SKM-1 (cell line): ENCODE measurements around the gene AP1B1.

ENCODE experiments used
- DNase-seq: peaks from one replicate; lab custom pipeline; 2025; ENCODE audit not compliant: unreplicated experiment; lab: John Stamatoyannopoulos, UW

The AP1B1 gene

DNA sequence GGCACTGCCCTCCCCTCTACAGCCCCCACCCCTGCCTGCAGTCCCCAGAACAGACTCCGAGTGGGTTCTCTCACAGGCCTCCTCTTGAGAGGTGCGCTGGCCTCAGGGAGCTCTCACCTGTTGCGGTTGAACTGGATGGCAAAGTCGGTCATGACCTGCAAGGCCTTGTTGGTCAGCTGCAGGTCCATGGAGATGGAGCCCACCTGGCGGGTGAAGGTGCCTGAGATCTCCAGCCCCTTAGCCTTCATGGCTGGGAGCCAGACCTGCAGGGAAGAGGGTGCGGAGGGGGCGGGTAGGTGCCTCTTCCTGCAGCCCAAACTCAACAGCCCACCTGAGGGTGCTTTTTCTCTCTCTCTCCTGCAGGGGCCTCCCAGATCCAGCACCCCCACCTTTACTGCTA, 54.2 kb downstream of the AP1B1 start:
- DNase-seq = no peak

DNA sequence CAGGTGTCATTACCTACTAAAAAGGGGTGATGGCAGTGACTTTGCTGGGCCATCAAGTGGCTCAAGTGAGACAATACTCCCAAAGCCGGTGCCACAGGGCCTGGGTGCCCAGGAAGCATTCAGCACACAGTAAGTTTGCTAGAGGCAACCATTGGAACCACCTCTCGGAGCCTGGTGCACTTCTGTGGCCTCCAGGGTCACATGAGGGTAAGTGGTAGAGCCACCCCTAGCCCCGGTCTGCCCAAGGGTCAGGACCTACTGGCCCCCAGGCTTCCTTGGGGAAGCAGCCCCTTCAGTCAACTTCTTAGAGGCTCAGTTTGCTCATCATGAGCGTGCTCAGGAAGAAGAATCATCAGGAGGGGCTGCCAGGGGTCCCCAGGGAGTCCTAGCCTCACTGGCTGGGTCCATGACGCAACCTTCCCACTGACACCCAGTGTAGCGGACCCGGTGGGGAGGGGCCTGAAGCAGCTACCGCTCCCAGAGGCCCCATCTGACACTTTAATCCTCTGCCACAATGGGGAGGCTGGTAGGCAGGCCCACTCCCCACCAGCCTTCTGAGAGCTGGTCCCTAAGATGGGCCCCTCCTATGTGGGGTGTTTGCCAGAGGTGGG, 55.4 kb downstream of the AP1B1 start:
- no peak for DNase-seq

DNA sequence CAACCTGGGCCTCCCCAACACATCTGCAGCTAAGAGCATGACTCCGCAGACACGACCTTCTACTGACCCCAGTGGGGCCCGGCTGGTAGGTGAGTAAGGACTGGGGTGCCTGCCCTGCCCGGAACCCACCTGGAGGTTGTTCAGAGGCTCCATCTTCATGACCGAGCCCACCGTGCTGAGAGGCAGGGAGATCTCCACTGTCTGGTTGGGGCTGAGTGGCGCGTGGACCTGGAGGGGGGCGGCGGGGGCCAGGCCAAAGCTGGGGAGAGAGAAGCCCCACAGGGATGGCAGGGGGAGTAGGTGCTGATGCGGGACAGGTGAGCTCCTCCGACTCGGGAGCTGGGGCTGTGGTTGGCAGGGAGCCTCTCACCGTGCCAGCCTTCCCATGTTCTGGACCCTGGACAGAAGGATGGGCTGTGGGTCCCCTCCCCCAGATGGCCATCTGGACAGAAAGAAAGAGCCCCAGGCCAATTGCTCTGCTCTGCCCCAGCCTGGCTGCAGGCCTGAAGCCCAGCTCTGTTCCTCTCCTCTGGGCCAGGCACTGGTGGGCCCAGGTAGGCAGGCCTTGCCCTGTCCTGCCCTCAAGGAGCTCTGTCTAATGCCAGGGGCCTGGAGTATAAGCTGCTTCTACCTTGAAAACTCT, 56.6 kb downstream of the AP1B1 start:
- no peak for DNase-seq

DNA sequence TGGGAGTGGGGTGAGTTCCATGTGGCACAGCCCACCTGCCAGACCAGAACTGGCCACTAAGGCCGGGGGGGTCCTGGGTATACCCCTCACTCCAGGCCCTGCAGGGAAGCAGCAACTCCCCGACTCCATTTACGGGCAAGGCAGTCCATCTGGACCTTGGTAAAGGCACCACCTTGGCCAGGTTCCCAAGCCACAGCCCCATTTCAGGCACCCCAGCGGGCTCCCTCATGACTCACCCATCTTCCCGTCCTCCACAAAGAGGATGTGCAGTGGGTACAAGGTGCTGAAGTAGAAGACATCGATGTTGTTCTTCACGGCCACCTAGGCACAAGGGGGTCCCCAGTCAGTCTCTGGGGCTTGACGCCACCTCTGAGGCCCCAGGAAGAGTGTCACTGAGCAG, 57.2 kb downstream of the AP1B1 start:
- DNase-seq = no peak

DNA sequence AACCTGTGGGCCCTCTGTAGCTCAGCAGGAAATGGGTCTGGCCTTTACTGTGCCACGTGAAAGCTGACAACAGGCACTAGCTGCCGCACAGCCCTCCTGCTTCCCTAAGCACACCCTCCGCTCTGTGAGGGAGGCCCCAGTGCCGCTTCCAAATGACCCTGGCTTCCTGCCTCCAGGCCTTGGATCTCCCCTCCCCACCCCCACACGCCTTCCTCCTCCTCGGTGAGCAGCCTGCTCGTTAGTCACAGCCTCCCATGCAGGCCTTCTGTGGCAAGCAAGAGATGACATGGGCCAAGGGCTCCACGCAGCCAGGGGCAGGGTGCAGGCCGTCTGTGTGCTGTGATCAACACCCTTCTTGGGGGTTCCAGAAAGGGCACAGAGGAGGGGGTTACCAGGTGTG, 57.6 kb downstream of the AP1B1 start:
- peak; percentile 100 for DNase-seq

DNA sequence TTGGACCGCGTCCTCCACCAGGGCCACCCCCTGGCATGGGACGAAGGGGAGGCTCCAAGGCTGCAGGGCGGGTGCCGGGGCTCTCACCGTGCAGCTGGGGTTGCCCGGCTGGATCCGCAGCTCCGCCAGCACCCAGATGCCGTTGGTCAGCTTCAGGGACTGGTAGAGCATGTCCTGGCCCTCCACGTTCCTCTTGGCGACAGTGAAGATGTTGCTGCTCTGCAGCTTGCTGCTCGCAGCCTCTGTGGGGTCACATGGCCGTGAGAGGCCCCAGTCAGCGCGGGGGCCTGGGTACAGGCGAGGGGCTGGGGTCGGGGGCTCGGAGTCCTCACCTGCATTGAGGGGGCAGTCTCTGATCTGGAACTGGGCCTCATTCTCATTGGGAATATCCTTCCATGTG, 58.1 kb downstream of the AP1B1 start:
- DNase-seq = no peak

DNA sequence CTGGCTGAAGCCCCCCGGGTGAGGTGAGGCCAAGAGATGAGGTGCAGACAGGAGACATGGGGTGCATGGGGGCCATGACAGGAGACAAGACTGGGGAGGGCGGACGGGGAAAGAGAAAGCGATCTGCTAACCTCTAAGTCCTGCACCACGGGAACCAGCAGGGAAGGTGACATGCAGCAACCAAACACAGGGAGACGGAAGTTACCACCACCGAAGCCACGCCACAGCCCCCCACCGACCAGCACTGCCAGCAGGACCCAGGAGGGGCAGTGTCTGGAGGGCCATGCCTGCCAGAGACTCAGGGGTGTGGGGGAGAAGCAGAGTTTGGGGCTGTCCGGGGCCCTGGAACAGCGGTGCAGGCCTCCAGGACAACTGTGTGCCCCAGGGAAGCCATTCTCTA, 58.8 kb downstream of the AP1B1 start:
- DNase-seq = no peak

DNA sequence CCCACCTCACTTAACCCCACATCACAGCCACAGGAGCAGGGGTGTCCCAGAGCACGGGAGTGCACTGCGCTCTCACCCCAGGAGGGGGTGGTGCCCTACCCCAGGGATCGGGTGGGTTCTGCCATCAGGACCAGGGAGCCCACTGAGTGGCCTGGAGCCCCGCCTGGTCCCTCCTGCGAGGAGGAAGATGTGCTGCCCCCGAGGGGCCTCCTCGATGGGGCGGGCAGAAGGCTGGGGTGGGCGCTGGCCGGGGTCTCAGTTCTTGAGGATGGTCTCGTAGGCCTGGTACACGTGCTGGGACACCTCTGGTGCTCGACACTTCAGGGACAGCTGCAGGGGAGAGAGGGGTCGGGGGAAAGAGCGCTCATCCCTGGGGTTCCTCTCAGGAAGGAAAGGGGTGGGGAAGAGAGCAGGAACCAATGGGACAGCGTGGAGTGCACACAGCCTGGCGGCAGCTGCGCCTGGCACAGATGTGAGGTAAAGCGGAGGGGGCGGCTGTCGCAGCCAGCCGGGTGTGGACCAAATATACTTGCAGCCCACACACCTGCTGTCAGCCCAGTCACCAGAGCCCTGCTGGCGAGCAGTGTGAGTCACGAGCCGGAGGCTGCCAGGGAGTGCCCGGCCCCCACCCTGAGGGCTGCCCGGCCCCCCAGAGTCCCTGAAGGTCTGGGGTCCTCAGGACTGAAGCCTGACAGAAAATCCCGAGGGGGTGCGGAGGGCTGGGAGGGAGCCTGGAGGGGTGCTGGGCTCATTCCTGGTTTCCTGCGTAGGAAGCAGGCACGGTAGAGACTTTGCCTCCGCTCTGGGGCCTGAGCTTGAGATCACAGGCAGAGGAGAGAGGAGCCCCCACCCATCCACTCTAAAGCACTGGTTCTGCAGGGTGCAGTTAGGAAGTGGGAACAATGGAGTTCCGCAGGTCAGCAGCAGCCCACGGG, 59.5 kb downstream of the AP1B1 start:
- no peak for DNase-seq

DNA sequence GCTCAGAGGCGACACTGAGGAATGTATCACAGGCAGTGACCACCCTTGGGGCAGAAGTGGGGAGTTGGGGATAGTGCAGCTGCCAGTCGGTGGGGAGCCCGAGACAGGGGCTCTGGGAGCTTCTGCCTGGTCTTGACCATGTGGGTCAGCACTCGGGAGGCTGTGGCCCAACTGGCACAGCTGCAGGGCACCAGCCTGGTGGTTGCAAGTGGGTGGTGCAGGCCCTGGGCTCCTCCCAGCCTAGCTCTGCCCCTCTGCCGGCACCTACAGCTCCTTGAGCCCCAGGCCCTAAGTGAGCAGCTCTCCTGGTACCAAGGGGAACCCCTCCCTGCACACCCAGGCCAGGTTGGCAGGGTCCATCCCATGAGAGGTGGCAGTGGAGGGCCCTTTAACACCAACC, 60.3 kb downstream of the AP1B1 start:
- no peak for DNase-seq

DNA sequence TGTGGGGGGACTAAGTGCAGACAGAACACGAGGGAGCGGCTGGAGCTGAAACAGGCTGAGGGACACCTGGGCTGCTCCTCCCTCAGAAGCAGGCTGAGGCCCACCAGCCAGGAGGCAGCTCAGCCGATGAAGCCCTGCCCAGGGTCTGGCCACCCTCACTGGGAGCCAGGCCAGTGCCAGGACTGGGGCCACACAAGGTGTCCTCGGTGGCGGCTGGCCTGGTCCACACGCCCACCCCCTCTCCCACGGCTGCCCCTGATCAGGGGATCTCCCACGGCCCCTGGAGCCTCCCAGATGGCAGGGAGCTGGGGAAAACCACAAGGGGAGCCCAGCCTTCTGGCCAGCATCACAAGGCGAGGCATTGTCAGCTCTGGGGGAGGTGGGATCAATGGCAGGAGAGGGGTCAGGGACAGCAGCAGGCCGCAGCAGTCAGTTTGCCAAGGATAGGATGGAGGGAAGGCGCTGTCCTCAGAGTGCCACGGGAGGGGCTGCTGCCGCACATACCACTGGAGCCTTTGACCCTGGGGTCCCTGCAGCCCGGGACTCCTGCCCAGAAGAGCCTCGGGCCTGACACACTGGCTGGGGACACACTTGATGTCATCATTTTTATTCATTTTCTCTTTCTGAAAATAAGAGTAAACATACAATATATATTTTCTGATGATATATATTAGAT, 61.1 kb downstream of the AP1B1 start:
- DNase-seq = no peak

DNA sequence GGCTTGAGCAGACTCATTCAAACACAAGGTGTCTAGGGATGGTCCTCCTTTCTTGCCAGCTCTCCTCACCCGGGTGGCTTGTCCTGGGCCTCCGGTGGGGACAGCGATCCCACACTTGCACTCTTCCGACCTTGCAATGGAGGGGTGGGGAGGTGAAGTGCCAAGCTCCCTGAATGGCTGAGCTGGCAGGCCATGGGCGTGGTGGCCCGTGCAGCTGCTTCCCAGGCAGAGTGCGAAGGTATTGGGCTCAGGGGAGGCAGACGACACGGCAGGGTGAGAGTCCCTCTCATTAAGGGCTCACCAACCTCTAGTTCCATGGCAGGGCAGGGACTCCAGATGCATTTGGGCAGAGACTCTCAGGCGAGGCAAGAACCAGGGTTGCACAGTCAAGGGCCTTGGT, 61.9 kb downstream of the AP1B1 start:
- no peak for DNase-seq

DNA sequence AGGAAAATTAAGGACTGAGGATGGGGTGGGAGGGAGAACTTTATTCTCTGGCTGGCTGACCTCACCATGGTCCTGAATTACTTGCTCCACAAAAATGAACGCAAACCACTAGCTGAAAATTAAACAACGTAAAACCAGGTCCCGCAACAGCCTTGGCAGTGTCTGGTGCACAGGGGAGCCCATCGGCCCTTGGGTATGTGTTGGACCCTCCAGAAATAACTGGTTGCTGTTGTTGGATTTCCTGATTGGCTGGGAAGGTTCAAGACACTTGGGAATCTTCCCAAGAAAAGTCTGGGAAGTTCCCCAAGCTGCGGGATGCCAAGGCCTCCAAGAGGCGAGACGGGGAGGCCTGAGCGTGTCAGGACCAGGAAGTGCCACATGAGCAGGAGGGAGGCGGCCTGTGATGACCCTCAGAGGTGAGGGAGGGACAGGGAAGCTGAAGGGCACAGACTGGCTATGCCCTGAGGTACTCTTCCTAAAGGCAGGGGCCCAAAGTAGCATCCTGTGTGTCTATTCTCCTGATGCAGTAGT, 62.5 kb downstream of the AP1B1 start:
- DNase-seq = no peak

DNA sequence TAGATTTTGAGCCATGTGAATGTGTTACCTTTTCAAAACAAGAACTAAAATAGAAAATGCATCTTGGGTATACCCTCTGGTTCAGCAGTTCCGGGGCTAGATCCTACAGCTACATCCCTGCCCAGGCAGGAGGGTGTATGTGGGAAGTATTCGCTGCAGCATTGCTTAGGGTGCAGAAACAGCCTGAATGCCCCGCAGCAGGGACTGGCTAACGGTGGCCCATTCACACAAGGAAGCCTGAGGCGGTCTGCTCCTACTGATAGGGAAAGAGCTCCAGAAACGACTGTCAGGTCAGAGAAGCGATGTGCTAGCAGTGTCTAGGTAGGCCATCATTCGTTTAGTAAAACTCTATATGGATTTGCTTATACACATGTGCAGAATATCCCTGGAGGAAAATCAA, 63.0 kb downstream of the AP1B1 start:
- DNase-seq = no peak

DNA sequence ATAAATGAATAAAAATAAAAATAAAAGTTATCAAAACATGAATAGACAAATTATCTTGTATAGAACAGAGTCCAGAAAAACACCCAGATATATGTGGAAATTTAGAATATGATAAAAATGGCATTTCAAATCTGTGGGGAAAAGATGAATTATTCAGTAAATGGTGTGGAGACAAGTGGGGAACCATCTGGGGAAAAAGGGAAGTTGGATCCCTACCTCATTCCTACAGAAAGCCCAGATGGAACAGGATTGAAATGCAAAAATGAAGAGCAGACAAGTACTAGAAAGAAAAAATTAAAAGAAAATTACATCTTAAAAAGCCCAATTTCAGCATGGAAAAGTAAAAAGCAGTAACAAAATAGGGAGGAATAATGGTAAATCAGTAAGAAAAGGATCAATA, 64.7 kb downstream of the AP1B1 start:
- DNase-seq = no peak

DNA sequence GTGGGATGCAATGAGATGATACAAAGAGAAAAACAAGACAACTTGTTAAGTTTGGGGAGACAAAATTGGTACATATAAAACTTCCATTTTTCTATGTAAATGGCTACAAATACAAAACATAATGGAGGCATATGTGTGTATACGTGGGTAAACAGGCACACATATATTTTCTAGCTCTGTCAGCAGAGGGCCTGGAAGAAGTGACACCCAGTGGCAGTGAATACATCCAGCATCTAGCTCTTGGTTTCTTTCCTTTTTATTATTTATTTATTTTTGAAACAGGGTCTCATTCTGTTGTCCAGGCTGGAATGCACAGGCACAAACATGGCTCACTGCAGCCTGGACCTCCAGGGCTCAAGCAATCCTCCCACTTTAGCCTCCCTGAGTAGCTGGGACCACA, 67.8 kb downstream of the AP1B1 start:
- no peak for DNase-seq

DNA sequence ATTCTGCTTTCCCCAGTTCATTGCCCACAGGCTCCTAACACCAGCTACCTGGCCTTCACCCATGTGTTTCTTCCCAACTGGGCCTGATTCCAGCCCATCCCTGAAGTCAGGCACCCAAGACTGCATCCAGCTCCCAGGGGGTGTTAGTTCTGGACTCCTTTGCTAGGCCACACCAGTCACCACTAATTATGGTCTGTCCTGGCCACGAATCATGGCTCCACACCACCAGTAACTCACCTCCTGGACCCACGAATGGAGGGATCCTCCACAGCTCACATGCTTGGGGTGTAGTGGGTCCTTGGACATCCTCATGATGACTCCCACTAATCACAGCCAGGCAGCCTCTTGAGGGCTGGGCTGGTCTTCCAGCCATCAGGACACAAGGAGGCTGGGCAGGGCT, 69.3 kb downstream of the AP1B1 start:
- DNase-seq = no peak

DNA sequence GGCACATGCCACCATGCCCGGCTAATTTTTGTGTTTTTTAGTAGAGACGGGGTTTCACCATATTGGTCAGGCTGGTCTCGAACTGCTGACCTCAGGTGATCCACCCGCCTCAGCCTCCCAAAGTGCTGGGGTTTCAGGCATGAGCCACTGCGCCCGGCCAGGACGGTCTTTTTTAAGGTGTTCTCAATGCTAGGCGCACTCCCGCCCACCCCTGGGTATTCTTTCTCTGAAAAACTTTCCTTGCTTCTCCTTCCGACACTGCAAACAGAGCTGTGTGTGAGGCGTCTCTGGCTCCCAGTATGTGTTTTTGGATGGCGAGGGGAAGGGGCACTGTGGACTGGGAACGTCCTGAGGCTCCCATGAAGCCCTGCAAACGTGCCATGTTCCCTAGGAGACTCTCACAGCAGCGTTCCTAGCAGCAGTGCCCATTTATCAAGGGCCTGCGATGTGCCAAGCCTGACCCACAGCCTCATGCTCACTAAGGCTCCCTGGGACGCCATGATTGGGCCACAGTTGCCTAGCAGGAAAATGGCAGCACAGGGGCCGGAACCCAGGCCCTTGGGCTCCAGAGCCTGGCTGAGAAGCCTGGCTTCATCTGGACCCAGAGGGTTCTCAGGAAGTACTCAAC, 70.4 kb downstream of the AP1B1 start:
- no peak for DNase-seq

DNA sequence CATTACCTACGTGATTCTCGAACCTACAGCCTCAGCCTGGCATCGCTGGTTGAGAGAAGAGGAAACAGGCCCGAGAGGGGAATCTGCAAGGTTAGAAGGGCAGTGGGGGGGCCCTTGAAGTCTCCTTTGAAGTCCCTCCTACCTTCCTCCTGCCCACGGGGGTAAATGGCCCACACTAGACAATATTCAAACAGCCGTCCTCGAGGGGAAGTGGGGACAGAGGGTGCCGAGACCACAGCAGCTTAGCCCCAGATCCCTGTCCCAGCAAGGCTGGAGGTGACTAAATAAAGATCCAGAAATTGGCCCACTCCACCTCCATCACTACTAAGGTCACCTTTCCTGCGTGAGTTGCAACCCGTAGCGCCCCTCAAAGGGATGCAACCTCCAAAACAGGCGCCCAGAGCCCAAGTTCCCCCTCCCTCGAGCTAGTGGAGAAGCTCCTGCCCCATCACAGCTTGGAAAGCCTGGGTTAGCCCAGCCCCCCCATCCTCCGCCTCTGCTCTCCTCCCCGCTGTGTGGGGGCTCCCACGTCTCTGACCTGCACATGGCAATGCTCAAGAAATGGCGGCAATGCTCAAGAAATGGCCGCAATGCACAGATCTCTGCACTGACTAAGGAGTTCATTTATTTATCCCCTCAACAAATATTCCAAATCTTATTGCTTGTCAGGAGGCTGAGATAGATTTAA, 72.1 kb downstream of the AP1B1 start:
- no peak for DNase-seq

DNA sequence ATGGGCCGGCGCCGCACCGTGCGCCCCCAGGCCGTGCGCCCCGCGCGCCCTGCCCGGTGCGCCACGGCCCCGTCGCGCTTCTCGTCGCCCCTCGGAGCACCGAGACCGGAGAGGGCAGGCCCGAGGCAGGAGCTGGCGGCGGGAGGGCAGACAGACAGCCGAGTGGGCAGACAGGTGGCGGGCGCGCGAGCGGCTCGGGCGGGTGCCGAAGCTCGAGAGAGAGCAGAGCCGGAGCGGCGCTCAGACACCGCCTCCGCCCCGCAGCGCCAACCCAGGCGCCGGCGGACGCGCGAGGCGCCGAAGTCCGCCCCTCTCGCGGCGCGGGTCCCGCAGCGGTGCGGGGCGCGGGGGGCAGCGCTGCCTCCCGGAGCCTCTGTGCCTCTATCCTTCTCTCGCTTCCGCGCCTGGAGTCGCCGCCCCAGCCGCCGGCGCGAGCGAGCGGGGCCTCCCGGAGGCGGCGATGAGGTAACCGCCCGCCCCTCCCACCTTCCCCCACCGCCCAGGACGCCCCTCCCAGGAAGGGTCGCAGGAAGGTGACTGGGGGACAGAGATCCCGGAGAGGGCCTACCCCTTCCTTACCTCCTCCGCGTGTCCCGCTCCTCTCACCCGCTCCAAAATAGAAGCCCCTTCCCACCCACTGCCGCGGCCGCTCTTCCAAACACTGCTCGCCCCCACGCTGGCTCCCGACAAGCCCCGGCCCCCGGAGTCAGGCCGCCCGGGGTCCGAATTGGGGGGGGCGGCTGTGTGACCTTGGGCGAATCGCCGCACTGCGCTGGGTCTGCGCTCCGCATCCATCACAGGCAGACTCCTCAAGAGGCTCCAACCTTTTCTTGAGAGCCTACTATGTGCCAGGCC, 72.9 kb downstream of the AP1B1 start, which contains the start of gene RASL10A:
TSS of gene RASL10A (minus strand) at position 412 of the 855 bp plus-strand sequence. CDS start 451 bp downstream, outside the sequence.
- DNase-seq = no peak
